PC-3 (cell line): ENCODE results near the gene RPRD1A. TPM values are rescaled to one million over a fixed set of nuclear protein-coding genes. Genes with fewer than 3 reads are reported as not detected.
A peak's percentile ranks its signal among the peaks of the same experiment; 100 is the strongest.

Experiments used
- ATAC-seq: fragments of 200-7000 bp; cut with Tn5 transposase; 2 replicates; pipeline ENCODE4 v1.9.1; 2020; ENCODE audit warnings: mild to moderate bottlenecking, moderate library complexity
- BruUV-seq: library from RNA; stranded (reverse); fragments of 400-500 nt; replicated peaks from 2 replicates; lab custom pipeline; 2021; lab: Mats Ljungman, UMichigan
- CTCF ChIA-PET: fragments of 300-600 bp; sonication (Branson Sonifier 250); formaldehyde crosslinking; loops from one replicate; lab custom pipeline; 2022; ENCODE audit warnings: antibody characterized with exemption; lab: Charles Lee
- POLR2A ChIA-PET: fragments of 300-600 bp; sonication (Branson Sonifier 250); formaldehyde crosslinking; loops from one replicate; lab custom pipeline; 2022; ENCODE audit warnings: antibody characterized with exemption; ENCODE audit not compliant: unreplicated experiment; lab: Charles Lee
- DNase-seq: peaks from one replicate; pipeline ENCODE4 v3.0.0-alpha.2; 2015
- H2AFZ ChIP-seq: fragments of 300-600 bp; sonication (generic); 2 replicates; pipeline ENCODE4 v1.6.0; 2016; ENCODE audit warnings: antibody characterized with exemption, low read length
- H3F3A ChIP-seq: fragments of 300-600 bp; sonication (generic); one replicate; pipeline ENCODE4 v1.6.0; 2017; ENCODE audit warnings: antibody characterized with exemption, low read length, control low read depth, mild to moderate bottlenecking; ENCODE audit not compliant: unreplicated experiment
- H3K27ac ChIP-seq: fragments of 300-600 bp; sonication (generic); 2 replicates; pipeline ENCODE4 v1.5.1; 2016; ENCODE audit warnings: mild to moderate bottlenecking, low read length
- H3K27me3 ChIP-seq: fragments of 300-600 bp; sonication (generic); 2 replicates; pipeline ENCODE4 v1.6.1; 2016; ENCODE audit warnings: low read length, mixed read lengths
- H3K36me3 ChIP-seq: fragments of 300-600 bp; sonication (generic); 2 replicates; pipeline ENCODE4 v1.6.1; 2016; ENCODE audit warnings: low read depth, mixed run types, low read length, mixed read lengths
- H3K4me1 ChIP-seq: fragments of 300-600 bp; sonication (generic); 2 replicates; pipeline ENCODE4 v1.5.1; 2016; ENCODE audit warnings: low read length; ENCODE audit not compliant: insufficient read depth
- H3K4me2 ChIP-seq: fragments of 300-600 bp; sonication (generic); 2 replicates; pipeline ENCODE4 v1.6.0; 2016; ENCODE audit warnings: low read length
- H3K4me3 ChIP-seq: fragments of 300-600 bp; sonication (generic); 2 replicates; pipeline ENCODE4 v1.5.1; 2016; ENCODE audit warnings: mild to moderate bottlenecking, low read length, mixed read lengths
- H3K79me2 ChIP-seq: fragments of 300-600 bp; sonication (generic); 2 replicates; pipeline ENCODE4 v1.6.1; 2017; ENCODE audit warnings: low read length, mixed read lengths
- H3K9ac ChIP-seq: fragments of 300-600 bp; sonication (generic); 2 replicates; pipeline ENCODE4 v1.6.0; 2016; ENCODE audit warnings: mild to moderate bottlenecking, low read length
- H3K9me2 ChIP-seq: fragments of 300-600 bp; sonication (generic); replicated peaks from 2 replicates; pipeline ENCODE4 v1.6.1; 2016; ENCODE audit warnings: mixed run types, low read length, mixed read lengths
- H3K9me3 ChIP-seq: fragments of 300-600 bp; sonication (generic); 2 replicates; pipeline ENCODE4 v1.6.1; 2016; ENCODE audit warnings: low read length, mixed read lengths
- H4K20me1 ChIP-seq: fragments of 300-600 bp; sonication (generic); 2 replicates; pipeline ENCODE4 v1.6.1; 2016; ENCODE audit warnings: low read length, mixed read lengths
- EZH2 ChIP-seq: fragments of 300-600 bp; sonication (generic); IDR thresholded peaks from one replicate; pipeline ENCODE4 v1.6.1; 2017; ENCODE audit warnings: antibody characterized with exemption, mild to moderate bottlenecking, low read length; ENCODE audit not compliant: unreplicated experiment
- EZH2phosphoT487 ChIP-seq: fragments of 300-600 bp; sonication (generic); IDR thresholded peaks from 2 replicates; pipeline ENCODE4 v1.6.1; 2018; ENCODE audit warnings: mild to moderate bottlenecking, antibody characterized with exemption, low read length, borderline replicate concordance
- intact Hi-C: fragments of 100-400 bp; cut with micrococcal nuclease; formaldehyde crosslinking; loops from 2 replicates; pipeline ENCODE4 v1.9.0; 2023
- total RNA-seq: library from RNA; depleted of rRNA; stranded (reverse); fragments of >200 nt; gene quantifications from 2 replicates; pipeline ENCODE4 v1.2.3, GENCODE V29; 2014
- TF ChIP-seq, protein P1 (sequence below): fragments of 300-600 bp; sonication (generic); conservative IDR thresholded peaks from 2 replicates; pipeline ENCODE4 v1.5.1; 2017; ENCODE audit warnings: antibody characterized with exemption, low read depth, mild to moderate bottlenecking, low read length

Gene RPRD1A
- total RNA-seq, 1 experiment from 2014 or later: 42.2 TPM

DNA sequence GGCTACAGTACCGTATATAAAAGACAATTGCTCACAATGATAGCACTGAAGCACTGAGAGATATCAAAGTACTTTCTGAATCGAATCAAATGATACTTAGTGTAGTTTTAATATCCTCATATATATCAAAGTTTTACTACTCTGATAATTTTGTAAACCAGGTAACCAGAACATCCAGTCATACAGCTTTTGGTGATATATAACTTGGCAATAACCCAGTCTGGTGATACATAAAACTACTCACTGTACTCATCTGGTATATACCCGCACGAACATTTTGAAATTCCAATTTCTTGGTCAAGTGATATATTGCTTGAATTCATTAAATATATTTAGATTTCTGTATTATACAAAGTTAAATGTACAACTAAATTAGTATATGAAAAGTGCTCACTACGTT is 41.2 kb upstream of the RPRD1A start:
- Histone ChIP-seq H3K4me1 (peaks cover 14% of the 10 kb centered on the region), H2AFZ (no peak overlapping the region), H3F3A (no peaks in the 10 kb centered on the region), H3K36me3 (no peaks in the 10 kb centered on the region), H3K79me2 (no peaks in the 10 kb centered on the region), H3K9me2 (no peaks in the 10 kb centered on the region), H3K4me3 (no peak overlapping the region), H3K27me3 (no peaks in the 10 kb centered on the region), H3K4me2 (peak overlapping the region; percentile 57), H4K20me1 (no peaks in the 10 kb centered on the region), H3K9me3 (no peaks in the 10 kb centered on the region), H3K27ac (no peak overlapping the region), H3K9ac (no peak overlapping the region)
- TF ChIP-seq, protein P1, sequence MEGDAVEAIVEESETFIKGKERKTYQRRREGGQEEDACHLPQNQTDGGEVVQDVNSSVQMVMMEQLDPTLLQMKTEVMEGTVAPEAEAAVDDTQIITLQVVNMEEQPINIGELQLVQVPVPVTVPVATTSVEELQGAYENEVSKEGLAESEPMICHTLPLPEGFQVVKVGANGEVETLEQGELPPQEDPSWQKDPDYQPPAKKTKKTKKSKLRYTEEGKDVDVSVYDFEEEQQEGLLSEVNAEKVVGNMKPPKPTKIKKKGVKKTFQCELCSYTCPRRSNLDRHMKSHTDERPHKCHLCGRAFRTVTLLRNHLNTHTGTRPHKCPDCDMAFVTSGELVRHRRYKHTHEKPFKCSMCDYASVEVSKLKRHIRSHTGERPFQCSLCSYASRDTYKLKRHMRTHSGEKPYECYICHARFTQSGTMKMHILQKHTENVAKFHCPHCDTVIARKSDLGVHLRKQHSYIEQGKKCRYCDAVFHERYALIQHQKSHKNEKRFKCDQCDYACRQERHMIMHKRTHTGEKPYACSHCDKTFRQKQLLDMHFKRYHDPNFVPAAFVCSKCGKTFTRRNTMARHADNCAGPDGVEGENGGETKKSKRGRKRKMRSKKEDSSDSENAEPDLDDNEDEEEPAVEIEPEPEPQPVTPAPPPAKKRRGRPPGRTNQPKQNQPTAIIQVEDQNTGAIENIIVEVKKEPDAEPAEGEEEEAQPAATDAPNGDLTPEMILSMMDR: no peak
- TF ChIP-seq EZH2: no peak
- no peak for TF ChIP-seq EZH2phosphoT487
- intact Hi-C loops: no loop called here
- no TSS peak for BruUV-seq
- DNase-seq (peak; percentile 57), ATAC-seq (no peak)
- ChIA-PET CTCF (no interaction called here), POLR2A (no interaction called here)

GRCh38 chr18:36108196-36108595 is 40.8 kb upstream of the RPRD1A start:
- Histone ChIP-seq H3K27ac (no peak overlapping the region), H3K9ac (no peak overlapping the region), H3K4me1 (peaks cover 14% of the 10 kb centered on the region), H3K4me2 (0 out of 2 replicates have a peak overlapping the region, but pooled peaks have one; percentile 19), H4K20me1 (no peaks in the 10 kb centered on the region), H2AFZ (no peak overlapping the region), H3F3A (no peaks in the 10 kb centered on the region), H3K79me2 (no peaks in the 10 kb centered on the region), H3K9me2 (no peaks in the 10 kb centered on the region), H3K27me3 (no peaks in the 10 kb centered on the region), H3K36me3 (no peaks in the 10 kb centered on the region), H3K4me3 (no peak overlapping the region), H3K9me3 (no peaks in the 10 kb centered on the region)
- no TSS peak for BruUV-seq
- no peak for DNase-seq
- POLR2A ChIA-PET: no interaction called here
- intact Hi-C loops: no loop called here
- ATAC-seq: no peak
- TF ChIP-seq, protein P1: no peak
- no peak for TF ChIP-seq EZH2phosphoT487
- TF ChIP-seq EZH2: no peak
- CTCF ChIA-PET: interaction anchor here (0.5 kb wide), 1 partner anchor 10 kb away, joined by 6 read pairs; no protein-coding TSS in a partner anchor

DNA sequence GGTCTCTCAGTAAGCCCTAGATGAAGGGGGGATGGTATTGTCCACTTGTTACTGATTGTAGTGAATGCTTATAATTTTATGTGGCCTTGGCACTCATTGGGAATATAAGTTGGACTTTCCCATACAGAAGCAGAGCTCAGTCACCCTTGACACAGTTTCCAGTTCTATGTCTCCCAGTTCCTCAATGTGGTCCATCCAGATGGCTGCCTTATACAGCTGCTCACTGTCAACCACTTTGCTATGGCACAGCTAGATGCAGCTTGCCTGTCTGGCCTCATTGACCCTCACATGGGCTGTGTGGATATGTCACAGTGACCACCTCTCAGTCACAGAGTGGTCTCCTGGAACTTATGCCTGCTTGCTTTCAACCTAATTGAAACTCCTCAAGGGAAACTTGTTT is 40.1 kb upstream of the RPRD1A start:
- POLR2A ChIA-PET: no interaction called here
- no peak for ATAC-seq
- CTCF ChIA-PET: interaction anchor here (0.5 kb wide), 1 partner anchor 9 kb away, joined by 6 read pairs; no protein-coding TSS in a partner anchor
- Histone ChIP-seq H3K4me1 (peaks cover 14% of the 10 kb centered on the region), H2AFZ (no peak overlapping the region), H3K9me2 (no peaks in the 10 kb centered on the region), H3K4me2 (no peak overlapping the region), H3K36me3 (no peaks in the 10 kb centered on the region), H3K9ac (no peak overlapping the region), H3K27me3 (no peaks in the 10 kb centered on the region), H3K9me3 (no peaks in the 10 kb centered on the region), H3F3A (no peaks in the 10 kb centered on the region), H3K27ac (no peak overlapping the region), H4K20me1 (no peaks in the 10 kb centered on the region), H3K79me2 (no peaks in the 10 kb centered on the region), H3K4me3 (no peak overlapping the region)
- DNase-seq: no peak
- intact Hi-C loops: no loop called here
- TF ChIP-seq, protein P1: no peak
- TF ChIP-seq EZH2 (no peak), EZH2phosphoT487 (no peak)
- BruUV-seq: no TSS peak
